ENCODE data around the gene SAXO2.
"Not testable (repeated sequence)": the region's sequence is repeated elsewhere in the genome, so short reads cannot be mapped to it uniquely, and the experiment has no call there.

- TF ChIP-seq POLR2A, CTCF, EP300 (IDR thresholded peaks at IDR 0.05): not testable (repeated sequence)
Measured at GRCh38 chr15:82330921-82331320, 68.3 kb downstream of the SAXO2 start.

Measured in gastroesophageal sphincter (tissue), 3 donors.